Measurements from ENCODE around the gene OSBPL3. TPM values are rescaled to one million over a fixed set of nuclear protein-coding genes. Genes with fewer than 3 reads are reported as not detected.
"Not testable (repeated sequence)": the region's sequence is repeated elsewhere in the genome, so short reads cannot be mapped to it uniquely, and the experiment has no call there.

The OSBPL3 gene
- polyA plus RNA-seq, 1 experiment = 26.5 TPM

GRCh38 chr7:24797270-24797669 lies 182.7 kb downstream of the OSBPL3 start:
- ChIA-PET CTCF (no interaction called here), POLR2A (no interaction called here)
- Histone ChIP-seq H3K27me3 (ENCODE audit: control insufficient read depth, insufficient read depth, low read length) (no peaks in the 10 kb centered on the region), H3K36me3 (ENCODE audit: control insufficient read depth, insufficient read depth, low read length) (no peaks in the 10 kb centered on the region; the same call in none of the 2 replicates), H3K4me3 (ENCODE audit: low read depth, low read length) (no peak overlapping the region)
- TF ChIP-seq CTCF (IDR thresholded peaks at IDR 0.05; ENCODE audit: insufficient read depth, low read depth, low read length) = no peak
- DNase-seq (ENCODE audit: low read depth) = no peak

- H3K36me3 ChIP-seq (ENCODE audit: control insufficient read depth, insufficient read depth, low read length) = no peaks in the 10 kb centered on the region; the same call in 1 of the 2 replicates
- no peak for TF ChIP-seq CTCF (IDR thresholded peaks at IDR 0.05; ENCODE audit: insufficient read depth, low read depth, low read length)
- H3K27me3 ChIP-seq (ENCODE audit: control insufficient read depth, insufficient read depth, low read length) = no peaks in the 10 kb centered on the region
- CTCF ChIA-PET = interaction anchor here (0.9 kb wide), 1 partner anchor 72 kb away, joined by 3 read pairs; no protein-coding TSS in a partner anchor
- H3K4me3 ChIP-seq (ENCODE audit: low read depth, low read length) = no peak overlapping the region
- DNase-seq (ENCODE audit: low read depth) = no peak
- POLR2A ChIA-PET = no interaction called here
Measured at GRCh38 chr7:24795407-24795767, 184.6 kb downstream of the OSBPL3 start.

- H3K27me3 ChIP-seq (ENCODE audit: control insufficient read depth, insufficient read depth, low read length); POLR2A ChIA-PET; DNase-seq (ENCODE audit: low read depth); H3K36me3 ChIP-seq (ENCODE audit: control insufficient read depth, insufficient read depth, low read length); H3K4me3 ChIP-seq (ENCODE audit: low read depth, low read length): not testable (repeated sequence)
- CTCF ChIA-PET = interaction anchor here (0.9 kb wide), 1 partner anchor 72 kb away, joined by 3 read pairs; no protein-coding TSS in a partner anchor
Measured at GRCh38 chr7:24794751-24795406, 185.1 kb downstream of the OSBPL3 start.

GRCh38 chr7:24793982-24794648 lies 185.9 kb downstream of the OSBPL3 start:
- TF ChIP-seq CTCF (IDR thresholded peaks at IDR 0.05; ENCODE audit: insufficient read depth, low read depth, low read length) = no peak
- ChIA-PET POLR2A (no interaction called here), CTCF (interaction anchor here (1.5 kb wide), 1 partner anchor 14 kb away, joined by 3 read pairs; no protein-coding TSS in a partner anchor)
- Histone ChIP-seq H3K27me3 (ENCODE audit: control insufficient read depth, insufficient read depth, low read length) (no peaks in the 10 kb centered on the region), H3K36me3 (ENCODE audit: control insufficient read depth, insufficient read depth, low read length) (no peaks in the 10 kb centered on the region; the same call in 1 of the 2 replicates), H3K4me3 (ENCODE audit: low read depth, low read length) (no peak overlapping the region)
- DNase-seq (ENCODE audit: low read depth) = no peak

- ChIA-PET CTCF (interaction anchor here (1.5 kb wide), 1 partner anchor 11 kb away, joined by 6 read pairs; no protein-coding TSS in a partner anchor), POLR2A (no interaction called here)
Measured at GRCh38 chr7:24788961-24789576, 190.9 kb downstream of the OSBPL3 start.

More at GRCh38 chr7:24788961-24789576, 190.9 kb downstream of the OSBPL3 start:
- Histone ChIP-seq H3K36me3 (ENCODE audit: control insufficient read depth, insufficient read depth, low read length) (no peaks in the 10 kb centered on the region), H3K27me3 (ENCODE audit: control insufficient read depth, insufficient read depth, low read length) (no peaks in the 10 kb centered on the region), H3K4me3 (ENCODE audit: low read depth, low read length) (no peak overlapping the region)
- DNase-seq (ENCODE audit: low read depth) = no peak
- TF ChIP-seq CTCF (IDR thresholded peaks at IDR 0.05; ENCODE audit: insufficient read depth, low read depth, low read length) = no peak
